Gastrocnemius medialis (tissue), 4 donors: ENCODE results near the gene SAV1.

Experiments
- CTCF ChIP-seq, 5 experiments: fragments of 450-650 bp in 3 of 5; fragments of 200-600 bp in 2 of 5; sonication (generic) in 2 of 5; IDR thresholded peaks in 4 of 5; conservative IDR thresholded peaks in 1 of 5; 1 replicate in 4 of 5; 2 replicates in 1 of 5; pipeline ENCODE4 v1.5.1; 2016 to 2019; ENCODE audit warnings: antibody characterized with exemption in 5 of 5, mild to moderate bottlenecking in 3 of 5, moderate library complexity in 3 of 5
- POLR2A ChIP-seq, 2 donors: fragments of 450-650 bp; IDR thresholded peaks; one replicate each; pipeline ENCODE4 v1.6.1; 2017; ENCODE audit warnings: antibody characterized with exemption in 2 of 2, mild to moderate bottlenecking in 2 of 2, moderate library complexity in 2 of 2

- TF ChIP-seq CTCF (IDR thresholded peaks at IDR 0.05 in 4 of 5, conservative IDR thresholded peaks at IDR 0.05 in 1 of 5), result no peak
- no peak for TF ChIP-seq POLR2A (IDR thresholded peaks at IDR 0.05)
Measured at GRCh38 chr14:50679674-50680073, 11.6 kb upstream of the SAV1 start.
